Esophagus mucosa (tissue), 1 donor: ENCODE measurements around the gene LMX1B. TPM values are rescaled to one million over a fixed set of nuclear protein-coding genes. Genes with fewer than 3 reads are reported as not detected.
A peak's percentile ranks its signal among the peaks of the same experiment; 100 is the strongest.

Experiments used
- ATAC-seq: fragments of 200-7000 bp; cut with Tn5 transposase; one replicate; pipeline ENCODE4 v1.9.1; 2020
- total RNA-seq: library from RNA; stranded (reverse); gene quantifications from one replicate; pipeline ENCODE4 v1.2.4, GENCODE V29; 2023
- donor health status: DM: yes; HTN: yes; CAD: no.

The LMX1B gene
- total RNA-seq, 1 donor from 2014 or later, result not detected

DNA sequence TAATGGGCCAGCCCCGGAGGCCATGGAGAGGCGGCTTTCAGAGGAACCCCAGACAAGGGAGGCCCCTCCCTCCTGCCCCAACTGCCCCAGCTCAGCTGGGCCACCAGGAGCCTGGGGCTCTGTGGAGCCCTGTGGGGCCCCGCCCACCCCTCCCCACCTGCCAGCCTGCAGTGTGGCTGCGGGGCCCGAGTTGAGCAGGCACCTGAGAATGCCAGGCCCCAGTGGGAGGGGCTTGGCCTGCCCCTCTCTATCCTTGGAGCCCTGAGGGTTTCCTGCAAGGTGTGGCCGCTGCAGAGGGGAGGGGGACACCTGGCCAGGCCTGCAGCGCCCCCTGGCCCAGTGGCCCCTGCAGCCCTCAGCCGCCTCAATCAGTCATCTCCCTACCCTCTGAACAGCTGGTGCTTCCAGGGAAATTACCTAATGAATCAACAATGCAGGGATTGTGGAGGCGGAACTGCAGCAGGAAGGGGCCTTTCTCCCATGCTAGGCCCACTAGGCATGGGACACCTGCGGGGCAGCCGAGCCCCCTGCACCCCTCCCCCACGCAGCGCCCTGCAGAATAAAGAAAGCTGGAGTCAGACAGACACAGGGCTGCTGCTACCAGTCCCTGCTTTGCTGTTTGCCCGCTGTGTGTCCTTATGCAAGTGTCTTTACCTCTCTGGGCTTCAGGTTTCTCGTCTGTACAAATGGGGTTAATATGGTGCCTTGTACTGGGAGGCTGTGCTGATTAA lies 48.0 kb downstream of the LMX1B start:
- peak; percentile 14 for ATAC-seq

DNA sequence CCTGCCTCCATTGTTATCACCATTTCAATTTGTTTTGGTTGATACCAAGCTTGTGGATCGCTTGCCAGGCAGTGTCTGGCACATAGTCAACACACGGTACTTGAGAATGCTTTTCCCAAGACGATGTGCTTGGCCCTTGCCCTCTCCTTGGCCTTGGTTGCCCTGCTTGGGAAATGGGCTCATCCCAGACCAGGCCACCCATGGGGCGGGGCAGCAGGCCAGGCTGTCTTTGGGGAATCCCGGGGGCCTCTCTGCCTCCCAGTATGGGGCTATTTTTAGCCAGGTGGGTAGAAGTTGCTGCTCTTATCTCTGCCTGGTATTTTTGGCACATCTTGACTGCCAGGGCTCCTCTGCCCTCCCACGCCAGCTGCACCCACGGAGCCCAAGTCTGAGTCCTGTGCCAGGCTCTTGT lies 49.9 kb downstream of the LMX1B start:
- no peak for ATAC-seq

DNA sequence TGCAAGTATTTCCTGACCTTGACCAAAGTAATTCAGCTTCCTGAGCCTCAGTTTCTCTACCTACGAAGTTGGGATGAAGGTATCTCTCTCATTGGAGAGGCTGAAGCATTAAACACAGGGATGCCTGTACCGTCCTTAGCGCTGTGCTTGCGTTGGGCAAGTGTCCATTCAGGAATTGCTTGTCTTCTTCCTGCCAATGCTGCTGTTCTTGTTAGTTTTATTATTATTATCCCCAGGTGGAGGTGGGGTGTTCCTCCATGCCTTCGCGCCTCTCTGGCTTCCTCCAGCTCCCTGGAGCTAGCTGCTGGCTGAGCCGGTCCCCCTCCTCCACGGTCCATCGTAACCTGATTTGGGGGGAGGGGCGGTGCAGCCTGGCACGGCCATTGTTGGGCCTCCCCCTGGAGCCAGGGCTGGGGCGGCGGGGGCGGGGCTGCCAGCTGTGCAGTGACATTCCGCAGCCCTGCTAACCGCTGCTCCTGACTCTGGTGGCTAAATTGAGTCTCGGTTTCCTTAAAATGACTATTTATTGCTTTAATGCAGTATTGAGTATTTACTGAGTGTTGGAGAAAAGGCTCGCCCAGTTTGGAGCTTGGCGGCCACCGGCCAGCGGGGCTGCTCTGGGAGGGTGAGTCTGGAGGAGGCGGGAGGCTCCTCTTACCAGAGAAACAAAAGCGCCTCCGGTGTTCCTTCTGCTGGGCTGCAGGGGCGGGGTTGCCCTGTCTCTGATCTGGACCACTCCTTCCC lies 51.3 kb downstream of the LMX1B start:
- no peak for ATAC-seq

DNA sequence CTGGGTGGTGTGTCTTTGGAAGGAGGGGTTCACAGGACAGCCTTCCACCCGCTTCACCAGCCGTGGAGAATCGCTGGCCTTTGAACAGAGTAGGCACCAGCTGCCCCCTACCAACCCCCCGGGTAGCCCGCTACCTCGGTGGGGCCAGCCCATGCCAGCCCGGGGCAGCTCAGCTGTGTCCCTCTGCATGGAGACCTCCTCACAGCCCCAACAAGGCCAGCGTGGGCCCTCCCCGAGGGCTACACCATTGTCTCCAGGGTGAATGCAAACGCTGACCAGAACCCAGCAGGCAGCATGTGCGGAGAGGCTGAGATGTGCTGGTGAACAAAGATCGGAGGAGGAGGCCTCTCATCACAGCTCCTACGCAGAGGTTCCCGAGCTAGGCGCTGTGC lies 51.9 kb downstream of the LMX1B start:
- no peak for ATAC-seq

DNA sequence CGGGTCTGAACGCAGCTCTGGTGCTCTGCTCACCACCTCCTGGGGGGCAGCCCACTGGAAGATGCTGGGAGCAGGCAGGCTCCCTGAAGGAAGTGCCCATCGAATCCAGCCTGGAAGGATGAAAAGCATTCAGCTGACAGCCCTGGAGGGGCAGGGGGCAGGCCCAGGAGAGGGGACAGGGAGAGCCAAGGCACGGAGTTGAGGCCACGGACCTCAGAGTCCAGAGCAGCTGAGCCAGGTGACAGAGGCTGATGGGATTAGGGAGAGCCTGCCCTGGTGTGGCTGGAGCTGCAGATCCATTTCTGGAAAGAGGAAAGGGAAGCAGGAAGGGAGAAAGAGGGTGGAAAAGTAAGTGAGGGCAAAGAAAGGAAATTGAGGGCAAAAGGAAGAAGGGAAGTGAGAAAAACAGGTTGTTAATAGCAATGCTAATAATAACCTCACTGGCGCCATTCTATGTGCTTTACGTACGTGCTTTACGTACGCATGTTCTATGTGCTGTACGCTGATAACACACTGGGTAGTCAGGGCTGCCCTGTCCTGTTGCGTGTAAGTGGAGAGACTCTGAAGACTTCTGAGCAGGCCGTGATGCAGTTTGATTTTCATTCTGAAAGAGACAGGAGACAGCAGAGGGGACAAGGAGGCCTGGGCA lies 52.6 kb downstream of the LMX1B start:
- ATAC-seq, result no peak

DNA sequence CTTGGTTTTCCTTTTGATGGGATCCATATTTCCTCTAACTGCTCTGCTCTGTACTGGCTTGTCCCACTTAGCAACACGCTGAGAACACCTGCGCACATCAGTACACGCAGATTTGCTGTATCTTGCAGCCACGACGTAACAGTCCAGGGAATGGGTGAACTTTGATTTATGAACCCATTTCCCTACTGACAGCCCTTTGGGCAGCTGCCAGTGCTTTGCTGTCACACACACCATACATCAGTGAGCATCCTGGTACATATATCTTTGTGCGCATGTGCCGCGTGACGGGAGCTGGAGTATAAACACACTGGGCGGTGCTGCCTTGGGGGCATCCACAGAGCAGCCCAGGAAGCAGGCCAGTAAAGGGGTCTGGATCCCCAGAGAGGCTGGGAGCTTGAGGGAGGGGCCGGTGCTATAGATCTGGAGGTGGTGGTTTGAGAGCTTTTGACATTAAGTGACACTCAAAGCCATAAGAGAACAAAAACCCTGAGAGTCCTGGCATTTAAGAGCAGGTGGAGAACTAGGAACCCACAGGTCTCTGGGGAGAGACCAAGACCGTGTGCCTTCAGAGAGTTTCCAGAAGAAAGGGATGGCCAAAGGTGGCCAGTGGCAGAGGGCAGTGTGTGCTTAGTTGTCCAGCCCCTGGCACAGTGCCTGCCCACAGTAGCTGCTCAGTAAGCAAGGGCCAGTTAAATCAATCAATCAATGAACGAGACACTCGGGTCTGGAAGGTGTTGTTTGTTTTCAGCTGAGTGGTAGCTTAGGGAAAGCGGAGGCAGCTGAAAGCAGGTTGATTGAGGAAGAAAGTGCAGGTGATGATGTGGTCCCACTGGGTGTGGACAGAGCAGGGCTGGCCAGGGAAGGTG lies 53.7 kb downstream of the LMX1B start:
- no peak for ATAC-seq

DNA sequence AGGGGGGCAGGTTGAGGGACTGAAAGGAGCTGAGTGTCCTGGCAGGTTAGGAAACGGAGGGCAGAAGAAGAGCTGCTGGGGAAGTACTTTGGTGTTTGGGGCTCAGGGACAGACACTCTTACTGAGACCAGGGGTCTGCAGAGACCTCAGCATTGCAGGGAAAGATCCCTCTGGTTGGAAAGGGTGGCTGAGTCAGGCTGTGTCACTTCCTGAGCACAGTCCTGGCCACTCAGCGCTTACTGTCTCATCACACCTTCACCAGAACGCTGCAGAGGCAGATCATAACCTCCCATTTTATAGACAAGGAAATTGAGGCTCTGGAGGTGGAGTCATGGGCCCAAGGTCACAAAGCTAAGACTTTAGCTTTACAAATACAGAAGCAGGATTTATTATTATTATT lies 54.3 kb downstream of the LMX1B start:
- ATAC-seq, result no peak

DNA sequence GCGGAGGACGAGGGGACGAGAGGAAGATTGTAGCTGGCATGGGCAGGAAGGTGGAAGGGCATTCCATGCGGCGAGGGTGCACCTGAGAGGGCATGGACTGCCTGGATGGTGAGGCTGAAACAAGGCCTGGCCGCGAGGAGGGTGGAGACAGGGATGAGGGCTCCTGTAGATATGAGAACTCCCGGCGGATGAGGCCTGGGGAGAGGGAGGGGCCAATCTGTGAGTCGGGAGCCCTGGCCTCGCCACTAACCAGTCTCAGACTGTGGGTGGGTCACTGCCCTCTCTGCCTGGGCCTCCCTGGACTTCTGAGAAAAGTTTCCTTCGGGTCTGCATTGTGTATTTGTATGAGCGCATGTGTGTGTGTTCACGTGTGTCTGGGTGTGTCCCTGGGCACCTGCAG lies 55.4 kb downstream of the LMX1B start:
- ATAC-seq, result no peak

DNA sequence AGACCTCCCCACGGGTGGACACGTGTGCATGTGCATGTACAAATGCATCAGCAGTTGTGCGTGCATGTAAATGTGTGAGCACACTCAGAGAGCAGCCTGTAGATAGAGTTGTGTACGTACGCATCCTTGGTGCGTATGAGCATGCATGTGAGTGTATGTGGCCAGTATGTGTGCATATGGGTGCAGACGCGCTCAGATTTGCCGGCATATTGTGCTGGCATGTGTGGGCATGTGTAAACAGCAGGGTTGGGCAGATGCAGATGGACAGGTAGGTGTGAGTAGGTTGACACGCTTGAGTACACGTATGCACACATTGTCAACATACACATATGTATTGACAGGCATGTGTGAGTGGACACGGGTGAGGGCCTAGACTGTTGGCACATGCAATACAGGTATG lies 56.5 kb downstream of the LMX1B start:
- peak; percentile 41 for ATAC-seq

DNA sequence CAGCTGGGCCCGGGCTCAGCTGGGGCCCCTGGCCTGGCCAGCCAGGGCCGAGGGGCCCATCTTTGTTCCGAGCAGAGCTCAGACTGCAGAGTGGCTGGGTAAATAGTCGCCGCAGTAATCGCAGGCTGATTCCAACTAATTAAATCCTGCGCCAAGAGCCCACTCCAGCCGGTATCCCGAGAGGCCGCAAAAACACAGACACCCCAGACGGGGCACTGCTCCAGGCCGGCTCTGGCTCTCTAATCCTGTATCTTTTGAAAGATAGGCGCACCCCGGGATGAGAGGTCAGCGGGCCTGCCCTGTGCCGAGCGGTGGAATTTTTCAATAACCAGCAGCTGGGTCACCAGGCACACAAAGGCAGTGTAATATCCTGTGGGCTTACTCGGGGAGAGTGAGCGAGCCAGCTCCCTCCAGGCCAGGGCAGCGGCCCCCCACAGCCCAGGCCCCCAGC lies 57.7 kb downstream of the LMX1B start:
- no peak for ATAC-seq

DNA sequence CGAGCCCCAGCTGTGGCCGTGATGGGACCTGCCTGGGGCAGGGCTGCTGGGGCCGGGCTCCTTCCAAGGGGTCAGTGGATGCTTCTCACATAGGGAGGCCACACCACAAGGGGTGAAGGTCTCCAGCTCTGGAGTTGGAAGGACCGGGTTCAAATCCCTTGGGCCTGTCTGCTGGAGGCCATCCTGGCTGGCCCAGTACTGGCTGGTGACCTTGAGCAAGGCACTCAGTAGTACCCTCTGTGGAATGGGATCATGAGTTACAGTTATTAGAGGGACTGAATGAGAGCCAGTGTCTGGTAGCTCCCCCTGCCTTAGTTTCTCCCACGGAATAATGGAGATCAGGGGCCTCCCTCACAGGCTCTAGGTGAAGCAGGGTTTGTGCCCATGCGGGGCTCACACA lies 58.3 kb downstream of the LMX1B start:
- no peak for ATAC-seq

DNA sequence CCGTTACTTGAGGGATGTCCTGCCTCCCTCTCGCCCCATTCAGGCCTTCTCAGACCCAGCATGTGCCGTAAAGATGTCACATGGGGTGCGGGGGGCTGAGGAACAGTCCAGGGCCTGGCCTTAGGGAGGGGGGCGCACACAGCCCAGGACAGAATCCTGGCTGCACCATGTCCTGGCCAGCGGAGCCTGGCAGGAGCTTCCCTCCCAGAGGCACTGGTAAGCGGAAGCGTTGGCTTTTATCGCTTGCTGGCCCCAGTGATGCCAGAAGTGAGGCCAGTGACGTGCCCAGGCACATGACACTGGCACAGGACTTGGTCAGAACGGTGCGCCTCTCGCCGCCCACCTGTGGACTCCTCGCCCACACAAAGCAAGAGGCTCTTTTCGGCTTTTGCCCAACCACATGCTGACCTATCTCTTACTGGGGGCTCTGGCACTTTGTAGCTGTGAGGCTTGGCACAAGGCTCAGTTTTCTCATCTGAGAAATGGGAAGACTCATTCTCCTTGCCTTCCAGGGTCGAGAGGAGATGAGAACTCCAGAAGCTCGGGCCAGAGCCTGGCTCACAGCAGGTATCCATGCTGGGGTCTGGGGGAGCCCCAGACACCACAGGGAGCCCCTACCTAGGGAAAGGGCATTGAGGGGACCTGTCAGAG lies 59.0 kb downstream of the LMX1B start:
- ATAC-seq, result no peak

DNA sequence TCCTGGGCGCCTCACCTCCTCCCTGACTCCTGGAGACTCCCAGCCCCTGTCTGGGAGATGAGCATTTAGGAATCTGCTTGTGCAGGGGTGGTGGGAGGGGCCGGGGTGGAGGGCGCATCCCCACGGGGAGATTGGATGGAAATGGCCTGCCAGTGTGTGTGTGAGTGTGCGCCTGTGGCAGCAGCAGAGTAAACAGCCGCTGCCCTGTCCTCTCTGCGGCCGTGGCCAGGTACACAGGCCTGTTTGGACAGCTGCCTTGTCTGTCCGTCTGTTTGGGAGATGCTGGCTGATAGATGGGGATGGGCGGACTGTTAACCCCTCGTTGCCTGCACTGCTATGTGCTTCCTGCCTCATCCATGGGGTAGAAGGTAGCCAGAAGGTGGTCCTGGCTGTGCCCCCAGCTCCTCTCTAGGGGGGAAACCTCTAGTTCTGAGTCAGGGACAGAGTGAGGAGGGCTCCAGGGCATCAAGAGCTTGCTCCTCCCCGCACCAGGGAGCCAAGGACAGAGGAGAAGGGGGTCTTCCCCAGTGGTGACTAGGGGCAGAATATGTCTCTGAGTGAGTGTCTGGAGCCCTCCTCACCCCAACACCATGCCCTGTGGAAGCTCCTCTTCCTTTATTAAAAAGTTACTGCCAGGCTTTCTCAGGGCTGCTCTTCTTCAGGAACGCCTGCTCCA lies 60.1 kb downstream of the LMX1B start:
- no peak for ATAC-seq

DNA sequence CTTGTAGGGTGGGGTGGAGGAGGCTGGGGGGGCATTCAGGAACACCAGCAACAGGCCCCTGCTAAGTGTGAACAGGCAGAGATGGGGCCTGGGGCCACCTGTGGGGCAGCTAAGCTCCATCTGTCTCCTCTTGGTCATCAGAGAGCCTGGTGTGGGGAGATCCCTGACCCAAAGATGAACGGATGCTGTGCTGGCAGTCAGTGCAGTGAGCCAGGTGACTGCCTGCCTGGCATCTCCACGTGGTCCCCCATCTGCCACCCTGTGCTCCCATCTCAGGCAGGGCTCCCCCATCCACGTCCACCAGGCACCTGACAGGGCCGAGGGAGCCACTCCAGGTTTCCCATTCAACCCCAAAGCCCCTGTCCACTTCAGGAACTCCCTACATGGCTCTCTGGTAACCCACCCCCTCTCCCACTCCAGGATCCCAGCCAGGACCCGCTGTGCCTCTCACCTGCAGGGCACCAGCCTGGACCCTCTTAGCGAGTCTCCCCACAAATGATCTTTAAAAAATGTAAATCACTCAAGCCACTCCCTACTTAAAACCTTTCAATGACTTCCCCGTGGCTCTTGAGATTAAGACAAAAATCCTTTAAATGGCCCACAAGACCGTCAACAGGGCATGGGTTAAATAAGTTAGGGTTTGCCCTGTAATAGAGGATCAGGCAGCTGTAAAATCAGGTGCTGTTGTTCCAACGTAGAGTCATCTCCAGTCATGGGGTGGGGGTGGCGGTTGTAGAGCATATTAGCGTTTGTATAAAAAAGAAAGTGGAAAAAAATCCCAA lies 60.8 kb downstream of the LMX1B start:
- no peak for ATAC-seq

DNA sequence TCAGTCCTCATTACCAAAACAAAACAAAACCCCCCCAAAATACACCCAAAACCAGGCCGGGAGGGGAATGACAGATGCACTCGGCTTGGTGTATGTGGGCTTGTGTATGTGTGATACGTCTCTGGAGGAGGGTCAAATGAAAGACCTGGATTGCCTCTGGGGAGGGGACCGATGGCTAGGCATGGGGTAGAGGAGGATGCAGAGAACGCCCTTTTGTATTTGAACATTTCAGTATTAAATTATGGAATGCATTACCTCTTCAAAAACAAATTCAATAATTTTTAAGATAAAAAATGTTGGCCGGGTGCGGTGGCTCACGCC lies 61.4 kb downstream of the LMX1B start:
- no peak for ATAC-seq

DNA sequence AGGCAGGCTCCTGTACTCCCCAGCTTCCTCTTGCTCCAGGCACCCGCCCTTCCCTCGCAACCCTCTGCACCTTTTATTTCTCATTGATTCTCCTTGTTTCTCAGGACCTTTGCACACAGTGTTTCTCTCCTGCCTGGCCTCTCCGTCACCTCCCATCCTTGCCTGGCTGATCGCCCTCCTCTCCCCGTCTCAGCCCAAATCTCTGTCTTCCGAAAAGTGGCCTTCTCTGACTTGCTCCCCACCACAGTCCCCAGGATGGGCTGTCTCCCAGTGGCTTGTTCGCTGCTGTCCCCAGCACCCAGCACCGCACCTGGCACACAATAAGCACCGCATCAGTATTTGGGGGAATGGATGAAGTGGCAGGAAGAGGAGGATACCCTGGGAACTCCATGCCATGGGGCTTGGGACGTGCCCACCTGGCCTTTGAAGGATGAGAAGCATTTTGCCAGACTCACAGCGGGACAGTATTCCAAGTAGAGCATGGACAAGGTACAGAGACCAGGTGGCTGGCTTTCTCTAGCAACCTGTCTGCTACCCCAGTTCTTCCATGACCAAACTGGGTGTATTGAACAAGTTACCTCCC lies 62.5 kb downstream of the LMX1B start:
- ATAC-seq, result no peak

DNA sequence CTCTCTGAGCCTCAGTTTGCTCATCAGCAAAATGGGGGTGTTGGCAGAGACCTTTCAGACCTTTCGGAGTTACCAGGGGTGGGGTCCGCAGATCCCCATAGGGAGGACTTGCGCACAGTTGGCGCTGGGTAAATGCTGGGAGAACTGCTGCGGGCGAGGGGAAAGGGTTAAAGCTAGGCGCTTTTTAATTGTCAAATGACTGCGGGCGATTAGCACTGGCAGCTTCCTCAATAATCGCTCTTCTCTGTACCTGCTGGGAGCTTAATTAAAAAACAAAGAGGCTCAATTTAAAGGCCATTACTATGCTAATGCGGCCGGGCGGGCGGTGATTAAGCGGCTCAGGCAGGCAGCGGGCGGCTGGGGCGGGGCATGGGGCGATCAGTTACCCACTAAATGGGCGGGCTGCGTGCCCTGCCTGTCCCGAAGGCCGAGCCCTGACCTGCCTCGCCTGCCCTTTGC lies 63.0 kb downstream of the LMX1B start:
- ATAC-seq, result peak; percentile 32

DNA sequence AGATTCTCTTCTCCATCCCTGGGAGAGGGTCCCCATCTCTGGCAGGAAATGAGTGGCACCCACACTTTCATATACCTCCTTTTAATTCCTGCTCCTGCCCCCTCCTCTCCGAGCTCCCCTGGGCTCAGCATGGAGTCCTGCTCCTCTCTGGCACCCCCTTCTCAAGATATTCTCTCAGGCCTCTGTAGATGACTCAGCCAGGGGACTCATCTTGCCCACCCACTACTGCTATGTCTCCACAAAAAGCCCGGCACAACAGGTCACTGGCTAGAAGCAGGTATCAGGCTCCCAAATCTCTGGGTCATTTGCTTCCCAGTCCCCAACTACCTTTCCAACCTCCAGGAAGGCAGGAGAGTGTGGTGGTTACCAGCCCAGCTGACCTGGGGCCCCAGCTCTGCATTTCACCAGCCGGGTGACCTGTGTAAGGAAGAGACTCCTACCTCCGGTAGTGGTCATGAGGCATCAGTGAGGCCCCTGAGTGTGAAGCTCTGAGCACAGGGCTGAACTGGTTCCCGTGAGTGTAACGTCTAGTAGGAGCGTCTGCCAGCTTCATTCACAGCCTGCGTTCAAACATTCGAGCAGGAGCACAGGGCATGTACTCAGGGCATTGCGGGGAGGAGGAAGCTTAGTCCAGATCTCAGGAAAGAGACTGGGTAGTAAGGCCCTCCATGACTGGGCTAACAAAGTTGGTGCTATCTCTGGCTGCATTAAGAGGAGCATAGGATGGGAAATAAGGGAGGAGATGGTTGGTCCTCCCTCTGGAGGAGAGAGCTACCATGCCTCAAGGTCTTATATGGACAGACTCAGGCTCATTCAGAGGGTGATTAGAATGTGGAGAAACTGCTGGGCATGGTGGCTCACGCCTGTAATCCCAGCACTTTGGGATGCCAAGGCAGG lies 63.7 kb downstream of the LMX1B start:
- no peak for ATAC-seq

DNA sequence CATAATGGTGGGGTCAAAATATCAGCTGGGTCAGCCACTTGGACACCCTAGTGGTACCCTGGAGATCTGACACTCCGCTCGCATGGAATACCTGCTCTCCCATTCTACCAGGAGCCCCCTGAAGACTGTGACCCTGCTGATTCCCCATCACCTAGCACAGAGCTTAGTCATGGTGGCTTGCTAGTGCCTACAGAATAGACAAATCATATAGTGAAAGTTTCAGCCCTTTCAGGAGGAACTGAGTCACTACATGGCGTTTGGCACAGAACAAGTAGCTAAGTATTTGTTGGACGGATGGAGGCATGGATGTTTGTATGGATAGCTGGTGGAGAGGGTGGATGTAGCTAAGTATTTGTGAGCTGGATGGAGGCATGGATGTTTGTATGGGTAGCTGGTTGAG lies 65.3 kb downstream of the LMX1B start:
- ATAC-seq, result no peak
